ENCODE data around the gene RBMS3.
A peak's percentile ranks its signal among the peaks of the same experiment; 100 is the strongest.
"Not testable (repeated sequence)": the region's sequence is repeated elsewhere in the genome, so short reads cannot be mapped to it uniquely, and the experiment has no call there.

RBMS3 gene

DNA sequence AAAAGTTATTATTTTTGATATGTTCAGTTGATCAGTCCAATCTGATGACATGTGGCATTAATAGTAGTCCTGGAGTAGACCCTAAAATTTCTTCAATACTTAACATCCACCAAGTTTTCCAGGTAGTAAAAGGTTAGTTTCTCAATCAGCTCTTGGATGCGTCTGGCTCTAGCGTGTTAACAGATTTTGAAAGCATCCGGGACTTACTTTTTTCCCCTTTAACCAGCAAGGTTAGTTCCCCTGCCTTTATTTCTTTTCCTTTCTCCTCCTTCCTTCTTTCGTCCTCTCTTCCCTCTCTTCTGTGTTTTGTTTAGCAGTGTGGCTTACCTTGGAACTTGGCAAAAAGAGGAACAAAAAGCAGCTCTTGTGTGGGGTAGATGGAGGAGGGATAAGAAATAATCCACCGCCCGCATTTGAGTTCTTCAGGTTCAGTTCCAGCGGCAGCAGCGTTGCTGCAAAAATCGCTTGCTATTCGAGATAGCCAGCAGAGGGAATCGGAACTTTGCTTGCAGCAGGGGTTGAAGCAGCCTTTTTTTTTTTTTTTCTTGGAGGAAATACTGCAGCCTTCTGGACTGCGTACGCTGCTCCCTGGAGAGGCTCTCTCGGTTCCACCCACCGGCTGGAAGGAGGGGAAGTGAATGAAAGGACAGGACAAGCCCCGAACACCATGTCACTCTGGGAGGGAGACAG, at the start of gene RBMS3:
RBMS3 (plus strand) TSS at position 668 of the 690 bp plus-strand sequence.
- no peak for ATAC-seq
- Mint-ChIP-seq H3K27me3 (peaks cover 22% of the 10 kb centered on the region), H3K27ac (no peak within 1 kb of the TSS), H3K4me3 (peak within 1 kb of the TSS; percentile 52), H3K36me3 (no peaks in the 10 kb centered on the region), H3K9me3 (no peaks in the 10 kb centered on the region), H3K4me1 (peaks cover 19% of the 10 kb centered on the region)

DNA sequence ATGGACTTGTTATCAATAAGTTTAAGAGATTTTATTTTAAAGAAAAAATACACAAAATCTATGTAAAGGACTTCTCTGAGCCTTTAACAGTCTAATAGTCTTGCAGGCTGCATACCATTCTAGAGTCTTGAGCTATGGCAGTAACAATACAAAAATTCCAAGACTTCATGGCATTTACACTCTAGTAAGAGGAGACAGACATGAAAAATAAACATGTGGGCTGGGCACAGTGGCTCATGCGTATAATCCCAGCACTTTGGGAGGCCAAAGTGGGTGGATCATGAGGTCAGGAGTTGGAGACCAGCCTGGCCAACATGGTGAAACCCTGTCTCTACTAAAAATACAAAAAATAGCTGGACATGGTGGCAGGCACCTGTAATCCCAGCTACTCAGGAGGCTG, 47.7 kb upstream of the RBMS3 start:
- H3K27me3 Mint-ChIP-seq, result not testable (repeated sequence)

DNA sequence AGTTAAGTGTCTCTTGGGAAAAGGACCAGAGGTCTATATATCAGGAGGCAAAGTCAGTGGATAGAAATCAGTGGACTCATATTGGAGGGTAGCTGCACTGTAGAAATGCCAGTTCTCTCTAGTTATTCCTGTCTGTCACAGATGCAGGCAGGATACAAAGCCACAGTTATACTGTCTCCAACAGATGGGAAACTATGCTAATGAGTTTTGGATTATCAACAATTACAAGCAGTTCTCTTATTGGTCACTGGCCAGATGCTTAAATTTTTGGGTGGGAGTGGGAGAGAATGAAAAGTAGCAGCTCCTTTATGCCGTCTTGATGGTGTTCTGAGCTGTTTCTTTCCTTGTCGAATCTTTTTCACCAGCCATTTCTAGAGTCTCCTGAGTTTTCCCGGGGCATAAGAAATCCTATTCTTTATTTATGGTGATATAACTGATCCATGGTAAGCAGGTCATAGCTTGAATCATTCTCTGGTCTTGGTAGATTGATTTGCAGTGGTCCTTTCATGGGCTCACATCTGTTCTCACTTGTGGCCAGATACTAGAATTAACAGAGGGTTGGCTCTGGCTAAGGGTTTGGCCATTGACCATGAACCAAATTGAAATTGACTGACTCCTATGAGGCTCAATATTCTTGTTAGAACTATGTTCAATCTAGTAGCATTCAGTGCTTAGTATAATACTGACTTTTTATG, 44.6 kb upstream of the RBMS3 start:
- no peaks in the 10 kb centered on the region for H3K9me3 Mint-ChIP-seq
- no peak for ATAC-seq
- no peak overlapping the region for H3K4me3 Mint-ChIP-seq
- H3K27me3 Mint-ChIP-seq, result no peaks in the 10 kb centered on the region
- H3K36me3 Mint-ChIP-seq, result no peaks in the 10 kb centered on the region
- no peaks in the 10 kb centered on the region for H3K4me1 Mint-ChIP-seq
- no peak overlapping the region for H3K27ac Mint-ChIP-seq

More for the DNA sequence above, 47.7 kb upstream of the RBMS3 start:
- not testable (repeated sequence) for ATAC-seq, H3K4me3 Mint-ChIP-seq, H3K36me3 Mint-ChIP-seq, H3K4me1 Mint-ChIP-seq, H3K9me3 Mint-ChIP-seq, H3K27ac Mint-ChIP-seq

DNA sequence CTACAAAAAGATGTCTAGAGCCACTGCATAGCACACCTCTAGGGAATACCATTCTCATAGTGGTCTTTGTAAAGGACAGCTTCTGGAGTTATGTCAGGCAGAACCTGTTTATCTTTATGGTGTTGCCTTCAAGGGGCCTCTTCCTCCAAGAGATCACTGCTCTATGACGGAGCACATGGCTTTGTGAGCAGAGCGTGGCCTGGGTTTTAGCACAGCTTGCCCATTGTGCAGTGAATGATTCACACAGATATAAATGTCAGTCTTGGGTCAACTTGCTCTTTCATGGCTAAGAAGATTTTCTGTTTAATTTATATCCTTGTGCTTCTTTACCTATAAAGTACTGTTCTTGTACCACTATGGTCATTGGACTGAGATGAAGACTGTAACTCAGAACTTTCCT, 41.5 kb upstream of the RBMS3 start:
- H3K4me1 Mint-ChIP-seq, result no peaks in the 10 kb centered on the region
- H3K27ac Mint-ChIP-seq, result no peak overlapping the region
- ATAC-seq, result no peak
- no peaks in the 10 kb centered on the region for H3K27me3 Mint-ChIP-seq
- no peaks in the 10 kb centered on the region for H3K36me3 Mint-ChIP-seq
- no peaks in the 10 kb centered on the region for H3K9me3 Mint-ChIP-seq
- no peak overlapping the region for H3K4me3 Mint-ChIP-seq

DNA sequence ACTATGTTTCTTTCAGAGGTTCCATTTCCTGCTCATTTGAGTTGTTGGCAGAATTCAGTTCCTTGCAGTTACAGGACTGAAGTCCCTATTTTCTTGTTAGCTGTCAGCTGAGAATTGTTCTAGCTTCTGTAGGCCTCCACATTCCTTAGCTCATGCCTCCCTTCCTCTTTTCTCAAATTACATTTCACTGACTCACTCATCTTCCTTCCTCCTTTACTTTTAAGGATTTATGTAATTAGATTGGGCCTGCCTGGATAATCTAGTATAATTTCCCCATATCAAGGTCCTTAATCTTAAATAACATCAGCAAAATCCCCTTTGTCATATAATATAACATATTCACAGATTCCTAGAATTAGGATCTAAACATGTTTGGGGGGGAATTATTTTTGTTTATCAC, 40.6 kb upstream of the RBMS3 start:
- ATAC-seq, result no peak
- no peak overlapping the region for H3K27ac Mint-ChIP-seq
- no peaks in the 10 kb centered on the region for H3K36me3 Mint-ChIP-seq
- no peak overlapping the region for H3K4me3 Mint-ChIP-seq
- no peaks in the 10 kb centered on the region for H3K9me3 Mint-ChIP-seq
- H3K4me1 Mint-ChIP-seq, result no peaks in the 10 kb centered on the region
- H3K27me3 Mint-ChIP-seq, result no peaks in the 10 kb centered on the region

DNA sequence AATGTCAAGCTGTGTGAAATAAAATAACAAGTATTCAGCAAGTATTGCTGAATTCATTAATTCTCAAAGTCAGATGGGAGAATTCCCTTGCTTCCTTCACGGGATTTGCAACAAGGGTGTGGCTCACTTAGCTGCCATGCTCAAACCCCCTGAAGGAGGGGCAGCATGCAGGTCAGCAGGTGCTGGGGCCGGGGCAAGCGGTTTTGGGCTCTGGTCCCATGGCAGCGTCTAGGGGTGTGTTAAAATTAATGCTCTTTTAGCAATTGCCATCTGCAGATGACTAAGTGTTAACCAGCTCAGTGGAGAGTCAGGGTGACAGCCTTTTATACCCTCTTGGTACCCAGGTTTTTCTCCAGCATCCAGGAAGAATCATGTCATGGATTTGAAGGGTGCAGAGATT, 40.0 kb upstream of the RBMS3 start:
- H3K9me3 Mint-ChIP-seq, result no peaks in the 10 kb centered on the region
- H3K4me3 Mint-ChIP-seq, result no peak overlapping the region
- ATAC-seq, result no peak
- H3K27me3 Mint-ChIP-seq, result no peaks in the 10 kb centered on the region
- no peaks in the 10 kb centered on the region for H3K36me3 Mint-ChIP-seq
- H3K4me1 Mint-ChIP-seq, result no peaks in the 10 kb centered on the region
- no peak overlapping the region for H3K27ac Mint-ChIP-seq

DNA sequence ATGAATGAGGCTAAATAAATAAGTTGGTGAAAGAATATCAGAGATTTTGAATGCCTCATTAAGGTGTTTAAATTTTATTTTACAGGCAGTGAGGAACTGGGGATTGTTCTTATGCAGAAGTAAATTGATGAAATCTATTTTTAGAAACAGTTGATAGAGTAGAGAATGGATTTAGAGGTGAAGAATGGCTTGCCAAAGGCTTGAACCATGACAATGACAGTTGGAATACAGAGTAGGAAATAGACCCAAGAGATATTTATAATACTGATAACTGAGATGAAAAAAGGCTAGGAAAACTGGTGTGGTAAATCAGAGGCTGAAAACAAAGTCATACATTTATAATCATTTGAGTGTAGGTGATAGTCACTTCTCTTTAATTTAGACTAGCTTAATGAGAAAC, 39.0 kb upstream of the RBMS3 start:
- Mint-ChIP-seq H3K27ac (no peak overlapping the region), H3K36me3 (no peaks in the 10 kb centered on the region), H3K9me3 (no peaks in the 10 kb centered on the region), H3K27me3 (no peaks in the 10 kb centered on the region), H3K4me3 (no peak overlapping the region), H3K4me1 (no peaks in the 10 kb centered on the region)
- ATAC-seq, result no peak

DNA sequence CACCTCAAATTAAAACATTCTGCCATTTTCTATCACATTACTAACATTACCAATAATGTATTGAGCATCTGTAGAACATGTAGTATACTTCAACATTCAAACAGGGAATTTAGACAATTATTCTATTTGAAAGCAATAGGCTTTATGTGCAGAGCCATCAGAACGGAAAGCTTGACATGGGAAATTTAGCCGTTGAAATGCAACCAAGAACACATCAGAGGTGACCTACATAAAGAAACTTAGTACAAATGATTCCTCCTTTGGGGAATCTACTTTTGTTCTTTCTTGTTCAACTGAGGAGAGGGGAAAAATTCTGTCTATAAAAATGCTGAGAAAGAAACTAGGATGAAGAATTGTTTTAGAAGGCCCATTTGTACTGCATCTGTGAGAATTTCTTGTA, 38.6 kb upstream of the RBMS3 start:
- no peaks in the 10 kb centered on the region for H3K9me3 Mint-ChIP-seq
- H3K36me3 Mint-ChIP-seq, result no peaks in the 10 kb centered on the region
- no peak overlapping the region for H3K27ac Mint-ChIP-seq
- no peaks in the 10 kb centered on the region for H3K27me3 Mint-ChIP-seq
- no peak overlapping the region for H3K4me3 Mint-ChIP-seq
- ATAC-seq, result no peak
- no peaks in the 10 kb centered on the region for H3K4me1 Mint-ChIP-seq

DNA sequence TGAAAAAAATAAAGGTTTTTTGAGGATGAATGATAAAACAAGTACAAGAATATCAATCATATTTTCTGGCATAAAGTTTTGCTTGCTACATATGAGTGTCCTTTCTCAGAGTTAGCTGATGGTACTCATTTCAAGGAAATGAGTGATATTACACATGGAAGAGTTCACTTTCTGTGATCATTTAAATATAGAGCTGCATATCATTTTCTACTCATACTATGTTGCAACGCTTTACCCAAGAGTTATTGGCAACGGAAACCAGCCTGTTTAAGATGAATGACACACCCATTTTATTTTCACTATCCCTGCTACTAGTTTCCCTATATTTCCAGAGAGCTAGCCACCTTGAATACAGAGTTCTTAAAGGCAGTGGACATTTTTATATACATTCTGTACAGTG, 35.4 kb upstream of the RBMS3 start:
- Mint-ChIP-seq H3K9me3 (peaks cover 6% of the 10 kb centered on the region), H3K36me3 (no peaks in the 10 kb centered on the region), H3K4me3 (no peak overlapping the region), H3K4me1 (no peaks in the 10 kb centered on the region), H3K27ac (no peak overlapping the region), H3K27me3 (no peaks in the 10 kb centered on the region)
- ATAC-seq, result no peak

DNA sequence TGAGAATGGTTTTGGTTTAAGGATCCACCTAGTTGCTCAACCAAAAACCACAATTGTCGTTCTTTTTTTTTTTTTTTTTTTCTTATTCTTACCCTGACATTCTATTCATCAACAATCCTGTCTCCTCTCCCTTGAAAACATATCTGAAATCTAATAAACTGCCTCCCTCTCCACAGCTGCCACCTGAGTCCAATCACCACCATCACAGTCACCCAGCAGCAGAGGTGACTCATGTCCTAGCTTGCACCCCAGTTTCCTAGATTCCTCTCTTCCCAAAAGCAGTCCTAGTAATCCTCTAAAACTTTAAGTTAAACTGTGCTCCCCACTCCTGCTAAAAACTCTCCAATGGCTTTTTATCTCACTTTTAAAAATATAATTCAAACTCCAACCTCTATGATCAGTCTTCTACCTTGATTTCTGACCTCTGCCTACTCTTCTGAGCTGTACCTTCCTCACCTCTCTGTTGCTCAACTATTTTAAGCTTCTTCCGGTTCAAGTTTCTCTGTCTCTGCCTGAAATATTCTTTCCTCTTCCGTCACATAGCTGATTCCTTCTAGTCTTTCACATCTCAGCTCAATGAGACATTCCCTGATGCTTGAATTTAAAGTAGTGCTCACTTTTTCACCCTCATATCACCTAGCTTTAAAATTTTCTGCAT, 33.7 kb upstream of the RBMS3 start:
- no peaks in the 10 kb centered on the region for H3K4me1 Mint-ChIP-seq
- H3K9me3 Mint-ChIP-seq, result peaks cover 6% of the 10 kb centered on the region
- ATAC-seq, result no peak
- H3K27me3 Mint-ChIP-seq, result no peaks in the 10 kb centered on the region
- no peak overlapping the region for H3K27ac Mint-ChIP-seq
- H3K4me3 Mint-ChIP-seq, result no peak overlapping the region
- no peaks in the 10 kb centered on the region for H3K36me3 Mint-ChIP-seq

DNA sequence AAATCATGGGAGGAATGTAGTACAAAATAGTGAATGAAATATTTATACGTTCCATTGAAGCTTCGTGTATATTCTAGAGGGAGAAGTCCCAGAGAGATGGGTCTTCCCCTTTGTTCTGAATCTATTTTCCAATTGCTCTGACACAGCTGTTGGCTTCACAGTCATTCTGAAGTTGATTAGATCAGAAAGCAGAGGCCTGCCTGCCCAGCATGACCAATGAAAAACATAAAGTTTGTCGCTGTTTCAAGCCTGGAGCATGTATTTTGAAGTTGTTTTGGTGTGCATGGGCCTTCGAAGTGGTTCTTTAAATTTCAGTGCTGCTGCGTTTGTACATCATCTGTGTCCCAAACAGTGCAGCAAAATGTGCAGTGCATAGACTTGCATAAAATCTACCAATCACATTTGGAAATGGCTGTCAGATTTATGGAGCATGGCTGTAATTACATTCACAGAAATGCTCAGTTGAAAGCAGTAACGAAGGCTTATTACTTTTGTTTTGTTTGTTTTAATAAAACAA, 31.0 kb upstream of the RBMS3 start:
- Mint-ChIP-seq H3K27me3 (no peaks in the 10 kb centered on the region), H3K27ac (no peak overlapping the region), H3K9me3 (peaks cover 6% of the 10 kb centered on the region), H3K4me1 (no peaks in the 10 kb centered on the region), H3K4me3 (no peak overlapping the region), H3K36me3 (no peaks in the 10 kb centered on the region)
- ATAC-seq, result no peak

DNA sequence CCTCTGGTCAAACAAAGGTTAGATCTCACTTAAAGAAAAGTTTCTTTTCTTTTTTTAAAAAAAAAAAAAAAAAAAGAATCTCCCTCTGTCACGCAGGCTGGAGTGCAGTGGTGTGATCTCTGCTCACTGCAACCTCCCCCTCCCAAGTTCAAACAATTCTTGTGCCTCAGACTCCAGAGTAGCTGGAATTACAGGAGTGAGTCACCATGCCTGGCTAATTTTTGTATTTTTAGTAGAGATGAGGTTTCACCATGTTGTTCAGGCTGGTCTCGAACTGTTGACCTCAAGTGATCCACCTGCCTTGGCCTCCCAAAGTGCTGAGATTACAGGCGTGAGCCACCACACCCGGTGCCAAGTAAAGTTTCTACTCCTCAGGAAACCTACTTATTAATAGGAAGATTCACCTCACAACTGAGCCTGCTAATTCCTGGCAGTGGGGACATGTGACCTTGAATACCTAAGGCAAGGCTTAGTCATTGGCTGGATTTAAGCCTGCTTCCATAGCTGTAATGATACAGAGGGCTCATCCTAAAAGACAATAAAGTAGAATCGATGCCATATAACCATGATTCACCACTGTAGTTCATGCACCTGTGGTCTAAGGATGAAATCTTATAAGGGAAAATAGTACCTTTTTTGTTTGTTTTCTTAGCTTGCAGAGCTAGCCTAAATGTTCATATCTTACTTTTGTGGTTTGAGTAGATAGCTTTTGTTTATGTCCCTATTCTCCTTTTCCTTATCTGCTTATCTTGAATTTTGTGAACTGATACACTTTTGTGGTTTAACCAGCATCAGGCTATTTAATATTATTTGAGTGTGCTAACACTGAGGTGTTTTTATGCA, 24.8 kb upstream of the RBMS3 start:
- Mint-ChIP-seq H3K4me1 (no peaks in the 10 kb centered on the region), H3K36me3 (no peaks in the 10 kb centered on the region), H3K27me3 (no peaks in the 10 kb centered on the region), H3K4me3 (no peak overlapping the region), H3K9me3 (peaks cover 2% of the 10 kb centered on the region), H3K27ac (no peak overlapping the region)
- ATAC-seq, result no peak

DNA sequence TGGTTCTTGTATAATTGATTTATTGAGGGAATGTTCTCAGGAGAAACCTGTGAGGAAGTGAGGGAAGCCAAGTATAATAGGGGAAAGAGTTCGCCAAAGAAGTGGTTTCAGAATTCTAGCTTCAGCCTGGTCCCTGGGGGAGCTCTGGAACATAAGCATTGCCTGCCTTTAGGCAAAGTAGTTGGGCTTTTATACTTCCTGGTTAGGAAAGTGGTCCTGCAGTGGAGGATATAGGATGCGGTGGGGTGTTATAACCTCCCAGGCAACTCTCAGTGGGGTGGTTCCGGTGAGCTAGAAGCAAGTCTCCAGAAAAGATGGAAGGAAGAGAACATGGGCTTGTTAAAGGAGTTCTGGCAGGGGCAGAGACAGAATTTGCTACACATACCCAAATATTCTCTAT, 22.7 kb upstream of the RBMS3 start:
- H3K4me1 Mint-ChIP-seq, result no peaks in the 10 kb centered on the region
- H3K4me3 Mint-ChIP-seq, result no peak overlapping the region
- H3K36me3 Mint-ChIP-seq, result no peaks in the 10 kb centered on the region
- no peak for ATAC-seq
- no peak overlapping the region for H3K27ac Mint-ChIP-seq
- no peaks in the 10 kb centered on the region for H3K27me3 Mint-ChIP-seq
- H3K9me3 Mint-ChIP-seq, result peaks cover 2% of the 10 kb centered on the region

DNA sequence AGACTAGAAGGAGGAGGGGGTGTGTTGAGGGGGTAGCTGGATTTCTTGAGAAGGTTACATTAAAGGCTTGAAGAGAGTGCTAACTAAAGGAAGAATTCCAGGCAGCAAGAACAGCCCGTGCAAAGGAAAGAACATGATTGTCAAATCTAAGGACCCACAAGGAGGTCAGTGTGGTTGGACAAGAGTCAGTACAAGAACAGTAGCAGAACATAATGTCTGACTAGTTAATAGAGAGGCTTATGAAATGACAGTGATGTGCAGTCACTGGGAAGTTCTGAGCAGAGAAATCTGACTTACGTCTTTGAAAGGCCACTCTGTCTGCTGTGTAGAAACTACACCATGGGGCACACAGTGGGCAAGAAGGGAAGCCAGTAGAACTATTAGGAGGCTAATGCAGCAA, 19.8 kb upstream of the RBMS3 start:
- Mint-ChIP-seq H3K4me1 (no peaks in the 10 kb centered on the region), H3K4me3 (no peak overlapping the region)
- ATAC-seq, result no peak

DNA sequence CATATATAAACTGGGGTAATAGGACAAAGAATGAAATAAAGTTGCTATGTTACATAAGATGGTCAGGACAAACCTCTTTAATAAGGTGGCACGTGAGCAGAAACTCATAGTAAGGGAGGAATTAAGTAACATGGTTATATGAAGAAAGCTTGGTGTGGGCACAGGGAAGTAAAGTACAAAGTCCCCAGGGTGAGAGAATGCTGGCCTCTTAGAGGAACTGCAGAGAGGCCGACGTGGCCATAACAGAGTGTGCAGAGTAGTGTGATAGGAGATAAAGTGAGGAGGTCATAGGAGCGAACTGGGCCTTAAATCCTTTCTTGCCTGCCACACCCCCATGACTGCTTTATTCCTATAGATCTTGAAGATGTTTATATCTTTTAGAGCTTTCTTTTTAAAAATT, 17.4 kb upstream of the RBMS3 start:
- H3K4me3 Mint-ChIP-seq, result no peak overlapping the region
- no peaks in the 10 kb centered on the region for H3K9me3 Mint-ChIP-seq
- H3K36me3 Mint-ChIP-seq, result no peaks in the 10 kb centered on the region
- no peaks in the 10 kb centered on the region for H3K27me3 Mint-ChIP-seq
- no peak for ATAC-seq
- no peak overlapping the region for H3K27ac Mint-ChIP-seq
- H3K4me1 Mint-ChIP-seq, result no peaks in the 10 kb centered on the region

More for the DNA sequence above, 19.8 kb upstream of the RBMS3 start:
- H3K9me3 Mint-ChIP-seq, result peaks cover 2% of the 10 kb centered on the region
- H3K27ac Mint-ChIP-seq, result no peak overlapping the region
- no peaks in the 10 kb centered on the region for H3K27me3 Mint-ChIP-seq
- no peaks in the 10 kb centered on the region for H3K36me3 Mint-ChIP-seq
